ENCODE measurements around the gene GRID1. TPM values are rescaled to one million over a fixed set of nuclear protein-coding genes. Genes with fewer than 3 reads are reported as not detected.

The GRID1 gene
- total RNA-seq, 1 experiment from 2014 or later, result 0.53 TPM

DNA sequence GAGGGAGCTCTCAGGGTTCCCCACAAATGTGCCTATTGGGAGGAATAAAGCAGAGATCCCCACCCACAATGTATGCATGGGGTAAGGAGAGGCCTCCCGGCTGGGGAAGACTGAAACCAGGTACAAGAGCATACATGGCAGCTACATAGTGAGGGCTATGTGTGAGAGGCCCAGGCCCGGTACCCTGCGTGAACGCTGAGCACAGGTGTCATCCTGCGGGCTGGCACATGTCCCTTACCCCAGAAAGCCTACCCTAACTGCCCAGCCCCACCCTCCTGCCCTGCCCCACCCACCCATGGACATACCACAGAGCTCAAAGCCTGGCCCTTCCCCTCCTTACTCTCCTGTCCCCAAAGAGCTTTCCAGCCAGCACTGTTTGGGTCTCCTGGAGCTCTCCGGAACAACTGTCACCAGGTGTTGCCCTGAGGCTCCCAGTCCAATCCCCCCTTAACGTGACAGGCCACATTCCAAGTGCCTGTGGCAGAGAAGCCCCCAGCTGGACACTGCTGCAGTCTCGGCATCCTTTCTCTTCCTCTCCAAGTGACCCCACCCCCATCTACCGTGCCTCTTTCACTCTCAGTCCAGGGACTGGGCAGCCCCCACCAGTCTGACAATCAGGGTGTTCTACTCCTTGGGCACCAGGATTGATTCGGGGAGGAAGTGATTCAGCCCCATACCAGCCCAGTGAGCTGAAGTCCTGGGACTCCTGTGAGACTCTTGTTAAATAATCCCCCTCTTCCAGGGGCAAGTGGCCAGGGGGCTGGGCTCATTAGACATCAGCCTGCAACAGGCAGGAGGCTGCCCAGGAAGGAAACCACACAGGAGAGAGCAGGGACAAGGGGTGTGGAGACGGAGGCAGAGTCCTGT, 19.6 kb downstream of the GRID1 start:
- in situ Hi-C loops (cut with HindIII; ENCODE audit: low pct_unique_long_range_greater_than_20kb, low sequenced_read_pairs), result no loop called here
- no peak for DNase-seq (ENCODE audit: low read depth, low spot score)

DNA sequence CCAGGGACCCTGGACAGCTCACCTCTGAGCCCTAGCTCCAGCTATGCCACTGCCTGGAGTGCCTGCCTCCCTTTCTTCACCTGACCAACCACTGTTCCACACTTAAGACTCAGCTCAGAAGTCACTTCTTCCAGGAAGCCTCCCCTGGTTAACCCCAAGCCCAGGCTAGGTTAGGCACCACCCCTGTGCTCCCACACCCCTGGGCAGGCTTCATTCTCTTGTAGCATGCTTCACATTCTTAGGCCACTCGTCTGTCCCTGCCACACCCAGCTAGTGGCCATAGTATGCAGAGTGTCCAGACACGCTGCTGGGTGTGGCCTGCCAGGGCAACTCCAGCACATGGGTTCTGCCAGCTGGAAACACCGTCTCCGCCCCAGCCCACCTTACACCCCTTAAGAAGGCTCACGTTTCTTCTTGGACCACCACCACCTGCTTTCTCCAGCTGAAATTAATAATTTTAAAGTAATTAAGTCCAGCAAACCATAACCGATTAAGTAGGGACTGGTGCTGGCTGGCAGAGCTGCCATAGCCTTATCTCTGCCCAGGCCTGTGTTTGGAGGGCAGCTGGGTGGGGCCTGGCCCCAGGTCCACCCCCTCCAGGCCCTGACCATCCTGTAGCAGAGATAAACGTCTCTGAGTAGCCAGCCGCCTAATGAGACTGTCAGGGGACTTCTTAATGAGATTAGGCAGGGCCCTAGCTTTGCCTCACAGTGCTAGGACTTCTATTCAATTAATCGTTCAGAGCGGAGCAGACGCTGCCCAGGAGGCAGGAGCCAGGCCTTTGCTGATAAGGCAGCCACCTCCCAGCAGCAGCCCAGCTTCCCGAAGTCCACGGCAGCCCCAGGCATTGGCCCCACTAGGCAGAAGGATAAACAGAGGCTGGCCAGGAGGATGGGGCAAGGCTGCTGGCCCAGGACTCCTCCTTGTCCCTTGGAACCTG, 20.5 kb downstream of the GRID1 start:
- DNase-seq (ENCODE audit: low read depth, low spot score), result no peak
- in situ Hi-C loops (cut with HindIII; ENCODE audit: low pct_unique_long_range_greater_than_20kb, low sequenced_read_pairs), result no loop called here

- DNase-seq (ENCODE audit: low read depth, low spot score), result no peak
- in situ Hi-C loops (cut with HindIII; ENCODE audit: low pct_unique_long_range_greater_than_20kb, low sequenced_read_pairs), result no loop called here
Observed at GRCh38 chr10:86345296-86345858, 21.2 kb downstream of the GRID1 start.

GRCh38 chr10:86344714-86345161, 21.9 kb downstream of the GRID1 start:
- in situ Hi-C loops (cut with HindIII; ENCODE audit: low pct_unique_long_range_greater_than_20kb, low sequenced_read_pairs), result no loop called here
- no peak for DNase-seq (ENCODE audit: low read depth, low spot score)

GRCh38 chr10:86344281-86344680, 22.3 kb downstream of the GRID1 start:
- DNase-seq (ENCODE audit: low read depth, low spot score), result no peak
- in situ Hi-C loops (cut with HindIII; ENCODE audit: low pct_unique_long_range_greater_than_20kb, low sequenced_read_pairs), result no loop called here

- DNase-seq (ENCODE audit: low read depth, low spot score), result no peak
- in situ Hi-C loops (cut with HindIII; ENCODE audit: low pct_unique_long_range_greater_than_20kb, low sequenced_read_pairs), result no loop called here
Observed at GRCh38 chr10:86343761-86344160, 22.8 kb downstream of the GRID1 start.

- no peak for DNase-seq (ENCODE audit: low read depth, low spot score)
- in situ Hi-C loops (cut with HindIII; ENCODE audit: low pct_unique_long_range_greater_than_20kb, low sequenced_read_pairs), result no loop called here
Observed at GRCh38 chr10:86342111-86342863, 24.3 kb downstream of the GRID1 start.

GRCh38 chr10:86341361-86341811, 25.2 kb downstream of the GRID1 start:
- in situ Hi-C loops (cut with HindIII; ENCODE audit: low pct_unique_long_range_greater_than_20kb, low sequenced_read_pairs), result no loop called here
- DNase-seq (ENCODE audit: low read depth, low spot score), result no peak

GRCh38 chr10:86340991-86341260, 25.7 kb downstream of the GRID1 start:
- no peak for DNase-seq (ENCODE audit: low read depth, low spot score)
- in situ Hi-C loops (cut with HindIII; ENCODE audit: low pct_unique_long_range_greater_than_20kb, low sequenced_read_pairs), result no loop called here

DNA sequence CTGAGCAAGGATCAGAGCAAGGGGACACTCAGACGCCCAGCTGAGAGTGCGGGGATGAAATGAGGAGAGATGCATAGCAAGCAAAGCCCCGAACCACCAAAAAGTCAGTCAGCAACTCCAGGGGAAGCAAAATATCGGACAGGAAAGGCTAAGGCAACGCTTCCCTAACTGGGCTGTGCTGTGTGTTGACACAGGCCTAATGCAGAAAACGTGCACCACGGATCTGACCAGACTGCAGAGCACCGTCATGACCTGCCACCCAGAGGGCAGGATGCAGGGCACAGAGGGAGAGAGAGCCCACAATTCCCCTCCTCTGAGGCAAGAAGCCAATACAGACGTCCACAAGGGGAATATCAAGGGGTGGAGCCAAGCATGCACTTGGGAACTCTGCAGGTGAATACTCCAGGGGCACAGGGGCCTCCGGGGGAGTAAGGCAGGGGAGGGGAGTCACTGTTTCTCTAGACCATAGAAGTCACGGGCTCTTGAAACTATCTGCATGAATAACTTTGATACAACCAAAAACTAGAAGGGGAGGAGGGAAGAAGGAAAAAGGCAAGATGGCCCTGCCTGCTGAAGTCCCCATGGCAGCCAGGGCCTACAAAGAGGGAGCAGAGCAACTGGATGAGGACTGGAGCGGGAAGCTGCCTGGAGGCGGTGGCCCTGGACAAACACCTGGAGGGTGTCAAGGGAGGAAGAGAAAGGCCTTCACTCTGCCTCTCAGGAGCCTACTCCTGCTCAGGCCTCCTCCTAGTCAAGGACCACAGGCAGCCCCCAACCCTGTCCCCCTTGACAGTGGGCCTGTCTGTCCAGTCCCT, 26.2 kb downstream of the GRID1 start:
- no peak for DNase-seq (ENCODE audit: low read depth, low spot score)
- in situ Hi-C loops (cut with HindIII; ENCODE audit: low pct_unique_long_range_greater_than_20kb, low sequenced_read_pairs), result no loop called here

DNA sequence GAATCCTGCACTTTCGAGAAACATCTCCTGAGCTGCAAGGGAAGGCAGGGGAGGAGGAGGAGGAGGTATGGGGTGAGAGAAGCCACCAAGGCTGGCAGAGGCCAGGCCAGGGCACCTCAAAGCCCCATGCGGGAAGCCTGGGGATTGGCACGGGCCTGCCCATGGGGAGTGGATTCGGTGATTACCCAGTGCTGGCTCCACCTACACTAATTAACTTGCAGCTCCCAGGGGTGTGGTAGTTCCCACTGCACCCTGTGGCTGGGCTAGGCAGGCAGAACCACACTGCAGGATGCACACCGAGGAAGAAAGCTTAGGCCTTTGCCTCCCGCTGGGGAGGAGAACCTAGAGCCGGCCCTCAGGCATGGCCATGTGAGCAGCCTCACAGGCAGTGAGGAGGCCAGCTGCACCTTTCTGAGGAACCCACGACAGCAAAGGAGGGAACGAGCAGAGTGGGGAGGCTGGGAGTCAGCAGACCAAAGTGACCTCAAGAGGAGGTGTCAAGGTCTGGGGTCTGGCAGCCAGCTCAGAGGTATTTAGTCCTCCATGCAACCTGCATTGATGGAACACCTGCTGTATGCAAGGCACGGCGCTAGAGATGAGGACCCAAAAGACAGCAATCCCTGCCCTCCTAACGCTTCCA, 27.2 kb downstream of the GRID1 start:
- in situ Hi-C loops (cut with HindIII; ENCODE audit: low pct_unique_long_range_greater_than_20kb, low sequenced_read_pairs), result no loop called here
- no peak for DNase-seq (ENCODE audit: low read depth, low spot score)

GRCh38 chr10:86337121-86337601, 29.4 kb downstream of the GRID1 start:
- DNase-seq (ENCODE audit: low read depth, low spot score), result no peak
- in situ Hi-C loops (cut with HindIII; ENCODE audit: low pct_unique_long_range_greater_than_20kb, low sequenced_read_pairs), result no loop called here

- no peak for DNase-seq (ENCODE audit: low read depth, low spot score)
- in situ Hi-C loops (cut with HindIII; ENCODE audit: low pct_unique_long_range_greater_than_20kb, low sequenced_read_pairs), result no loop called here
Observed at GRCh38 chr10:86336341-86336740, 30.3 kb downstream of the GRID1 start.

- DNase-seq (ENCODE audit: low read depth, low spot score), result no peak
- in situ Hi-C loops (cut with HindIII; ENCODE audit: low pct_unique_long_range_greater_than_20kb, low sequenced_read_pairs), result no loop called here
Observed at GRCh38 chr10:86335831-86336230, 30.8 kb downstream of the GRID1 start.

GRCh38 chr10:86335257-86335656, 31.3 kb downstream of the GRID1 start:
- no peak for DNase-seq (ENCODE audit: low read depth, low spot score)
- in situ Hi-C loops (cut with HindIII; ENCODE audit: low pct_unique_long_range_greater_than_20kb, low sequenced_read_pairs), result no loop called here

DNA sequence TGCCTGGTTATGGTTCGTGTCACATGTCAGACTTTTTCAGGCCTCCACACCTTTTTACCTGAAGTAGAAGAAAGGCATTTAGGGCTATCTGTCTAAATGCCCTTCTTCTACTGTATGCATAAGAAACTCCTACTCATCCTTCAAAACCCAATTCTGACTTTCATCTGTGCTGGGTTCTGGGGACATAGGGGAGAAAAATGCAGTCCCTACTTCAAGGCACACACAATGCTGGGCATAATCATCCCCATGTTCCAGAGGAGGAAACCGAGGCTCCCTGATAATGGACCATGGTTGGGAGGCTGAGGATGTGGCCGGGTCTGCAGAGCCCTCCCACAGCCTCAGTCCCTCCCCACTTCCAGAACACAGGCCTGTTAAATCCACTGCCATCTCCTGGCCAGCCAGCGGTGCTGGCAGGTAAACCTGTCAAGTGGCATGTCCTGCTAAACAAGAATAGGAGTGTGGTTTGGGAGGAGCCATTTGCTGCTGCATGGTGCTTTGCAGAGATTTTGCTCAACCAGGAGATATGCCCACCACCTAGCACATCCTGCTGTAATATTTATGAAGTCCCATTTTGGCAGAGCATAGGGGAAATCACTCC, 32.0 kb downstream of the GRID1 start:
- DNase-seq (ENCODE audit: low read depth, low spot score), result no peak
- in situ Hi-C loops (cut with HindIII; ENCODE audit: low pct_unique_long_range_greater_than_20kb, low sequenced_read_pairs), result no loop called here
